Mucosa of descending colon (tissue), 3 donors: ENCODE results near the gene TBX1. TPM values are rescaled to one million over a fixed set of nuclear protein-coding genes. Genes with fewer than 3 reads are reported as not detected.
A peak's percentile ranks its signal among the peaks of the same experiment; 100 is the strongest.

Source experiments
- ATAC-seq: fragments of 200-7000 bp; cut with Tn5 transposase; one replicate; pipeline ENCODE4 v1.9.1; 2020; ENCODE audit warnings: mild to moderate bottlenecking, moderate library complexity
- DNase-seq, 3 donors: peaks; one replicate each; pipeline ENCODE4 v3.0.0-alpha.2; 2020
- H3K36me3 ChIP-seq: fragments of 200-600 bp; one replicate; pipeline ENCODE4 v1.8.0; 2021; ENCODE audit warnings: low read depth, mild to moderate bottlenecking
- H3K4me1 ChIP-seq: fragments of 200-600 bp; one replicate; pipeline ENCODE4 v1.8.0; 2021; ENCODE audit warnings: low read depth, mild to moderate bottlenecking
- H3K4me3 ChIP-seq: fragments of 200-600 bp; one replicate; pipeline ENCODE4 v1.8.0; 2021; ENCODE audit warnings: mild to moderate bottlenecking
- H3K9me3 ChIP-seq: fragments of 200-600 bp; one replicate; pipeline ENCODE4 v1.8.0; 2021; ENCODE audit warnings: mild to moderate bottlenecking
- CTCF ChIP-seq: fragments of 200-600 bp; IDR thresholded peaks from one replicate; pipeline ENCODE4 v1.8.0; 2022; ENCODE audit warnings: antibody characterized with exemption, mild to moderate bottlenecking
- intact Hi-C, 2 donors: fragments of 100-400 bp; cut with DNase I in 1 of 2; cut with micrococcal nuclease in 1 of 2; formaldehyde crosslinking; loops; one replicate each; pipeline versions ENCODE4 v1.11.0 to v1.11.1; 2022; cut with DNase I, micrococcal nuclease
- total RNA-seq, 3 donors: library from RNA; stranded (reverse); fragmentation: NEBNext Ultra II Directional in 2 of 3; extraction: Animal tissue kit (Norgen Biotek cat#: 25700) in 2 of 3; gene quantifications; one replicate each; pipeline versions ENCODE4 v1.2.1 to v1.2.4, GENCODE V29; 2021 to 2023
- donor health status: DM: no; HTN: no; CAD: no; lungs with moderate emphysema.
- donor health status: DM: no; HTN: no; CAD: no.
- donor health status: DM: no; HTN: yes; CAD: no.

Gene TBX1
- total RNA-seq, 3 donors from 2014 or later: 0.90 to 4.1 (median 2.9) TPM

- no peaks in the 10 kb centered on the region for H3K36me3 ChIP-seq
- DNase-seq (no peak), ATAC-seq (no peak)
- intact Hi-C loops: no loop called here
- peaks cover 3% of the 10 kb centered on the region for H3K4me1 ChIP-seq
- no peak for TF ChIP-seq CTCF
- no peak overlapping the region for H3K4me3 ChIP-seq
- H3K9me3 ChIP-seq: no peaks in the 10 kb centered on the region
Observed at GRCh38 chr22:19801340-19802000, 40.9 kb downstream of the TBX1 start.

DNA sequence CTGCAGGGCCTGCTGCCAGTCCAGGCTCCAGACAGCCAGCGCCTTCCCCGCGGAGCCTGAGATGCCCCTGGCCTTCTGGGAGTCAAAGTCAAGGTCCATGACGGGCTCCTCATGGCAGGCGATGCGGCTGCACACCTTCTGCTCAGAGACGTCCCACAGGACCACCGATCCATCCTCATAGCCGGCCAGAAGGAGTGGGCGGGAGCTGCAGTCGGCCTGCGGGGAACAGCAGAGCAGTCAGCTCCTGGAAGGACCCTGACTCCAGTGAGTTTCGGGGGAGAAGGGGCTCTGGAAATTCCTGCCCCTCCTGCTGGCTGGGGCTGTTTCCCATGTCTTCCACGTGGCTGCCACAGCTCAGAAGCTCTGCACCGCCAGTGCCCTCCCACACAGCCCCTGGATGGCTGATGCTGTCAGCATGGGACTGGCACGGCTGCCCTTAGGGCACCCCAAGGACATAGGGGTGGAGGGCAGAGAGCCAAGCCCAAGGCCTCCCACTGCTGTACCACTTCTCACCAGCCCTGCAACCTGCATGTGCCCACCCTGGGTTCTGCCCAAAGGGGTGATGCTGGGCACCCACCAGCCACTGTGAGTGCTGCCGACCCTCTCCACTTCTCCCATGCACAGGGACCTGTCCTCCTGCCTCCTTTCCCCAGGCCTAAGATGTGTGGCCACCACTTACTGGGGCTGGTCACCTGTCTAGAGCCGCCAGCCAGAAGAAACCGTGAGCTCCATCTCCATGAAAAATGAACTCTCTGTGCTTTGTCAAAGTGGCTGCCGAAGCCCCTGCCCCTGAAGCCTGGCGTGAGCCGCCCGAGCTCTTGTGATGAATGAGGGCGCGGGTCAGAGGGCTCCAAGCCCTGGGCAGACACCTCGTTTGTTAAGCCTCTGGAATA lies 41.7 kb downstream of the TBX1 start:
- Histone ChIP-seq H3K4me3 (no peak overlapping the region), H3K9me3 (no peaks in the 10 kb centered on the region), H3K4me1 (peaks cover 7% of the 10 kb centered on the region), H3K36me3 (no peaks in the 10 kb centered on the region)
- intact Hi-C loops: no loop called here
- no peak for TF ChIP-seq CTCF
- DNase-seq: peak in 1 of 3 donors; percentile 45
- ATAC-seq: no peak

DNA sequence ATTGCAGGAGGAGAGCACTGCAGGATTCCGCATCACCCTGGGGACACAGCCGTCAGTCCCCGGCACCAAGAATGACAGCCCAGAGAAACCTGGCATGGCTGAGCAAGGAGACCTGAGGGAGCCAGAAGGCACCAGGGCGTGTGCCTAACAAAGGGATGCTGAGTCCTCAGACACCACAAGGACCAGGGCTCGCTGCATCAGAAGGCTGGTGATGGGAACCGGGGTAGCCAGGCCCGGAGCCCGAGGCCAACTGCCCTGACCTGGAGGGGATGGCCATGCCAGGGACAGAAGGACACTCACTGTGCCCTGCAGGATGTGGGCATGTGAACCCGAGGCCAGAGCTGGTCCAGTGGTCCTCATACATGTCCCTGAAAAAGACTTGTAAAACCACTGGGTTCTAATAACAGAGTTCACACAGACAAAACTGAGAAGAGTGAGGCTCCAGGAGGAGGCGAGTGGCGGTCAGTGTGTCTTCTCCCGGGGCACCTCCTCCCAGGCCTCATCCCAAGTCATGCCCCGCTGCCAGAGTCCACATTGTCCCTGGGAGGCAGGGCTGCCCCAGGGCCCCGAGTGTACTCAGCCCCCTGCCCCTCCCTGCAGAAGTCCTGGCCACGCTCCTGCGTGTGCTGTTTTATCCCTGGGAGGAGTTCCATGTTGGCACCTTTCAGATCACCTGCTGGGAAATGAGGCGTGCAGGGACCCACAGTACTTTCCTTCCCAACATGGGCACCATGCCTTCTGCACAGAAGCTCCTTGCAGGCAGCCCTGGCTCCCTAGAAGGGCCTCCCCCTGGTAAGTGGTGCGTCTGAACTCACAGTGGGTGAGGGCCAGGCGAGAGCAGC lies 42.5 kb downstream of the TBX1 start:
- intact Hi-C loops: no loop called here
- TF ChIP-seq CTCF: no peak
- Histone ChIP-seq H3K9me3 (no peaks in the 10 kb centered on the region), H3K4me3 (no peak overlapping the region), H3K36me3 (no peaks in the 10 kb centered on the region), H3K4me1 (peaks cover 7% of the 10 kb centered on the region)
- no peak for DNase-seq
- ATAC-seq: no peak

- H3K4me1 ChIP-seq: peaks cover 7% of the 10 kb centered on the region
- no peak for ATAC-seq
- TF ChIP-seq CTCF: no peak
- no peaks in the 10 kb centered on the region for H3K9me3 ChIP-seq
- intact Hi-C loops: no loop called here
- H3K4me3 ChIP-seq: no peak overlapping the region
- no peak for DNase-seq
- H3K36me3 ChIP-seq: no peaks in the 10 kb centered on the region
Observed at GRCh38 chr22:19803736-19804267, 43.2 kb downstream of the TBX1 start.

GRCh38 chr22:19805821-19806212 lies 45.2 kb downstream of the TBX1 start:
- intact Hi-C loops: no loop called here

More at GRCh38 chr22:19805821-19806212, 45.2 kb downstream of the TBX1 start:
- H3K36me3 ChIP-seq: no peaks in the 10 kb centered on the region
- no peak for ATAC-seq
- DNase-seq: no peak
- no peaks in the 10 kb centered on the region for H3K9me3 ChIP-seq
- H3K4me1 ChIP-seq: peaks cover 7% of the 10 kb centered on the region
- TF ChIP-seq CTCF: no peak
- no peak overlapping the region for H3K4me3 ChIP-seq
